ENCODE measurements around the gene ALDH3A1.

GRCh38 chr17:19731626-19732025 is 16.5 kb downstream of the ALDH3A1 start:
- TF ChIP-seq CTCF (IDR thresholded peaks at IDR 0.05; ENCODE audit: low read depth, low read length, poor library complexity, severe bottlenecking) (no peak), EZH2phosphoT487 (IDR thresholded peaks at IDR 0.05; ENCODE audit: borderline replicate concordance, low read length) (no peak)
